ENCODE measurements around the gene LZTFL1. TPM values are rescaled to one million over a fixed set of nuclear protein-coding genes. Genes with fewer than 3 reads are reported as not detected.

Gene LZTFL1
- polyA plus RNA-seq, 6 donors from 2014 or later: 3.9 to 15.7 (median 13.9) TPM

- Mint-ChIP-seq H3K27ac (no peak overlapping the region), H3K36me3 (peaks cover 25 to 27% of the 10 kb centered on the region in 2 donors), H3K4me3 (peak overlapping the region in 1 of 8 donors; percentile 22), H3K27me3 (no peaks in the 10 kb centered on the region), H3K9me3 (peaks cover 0 to 16% (median 6%) of the 10 kb centered on the region in 7 donors), H3K4me1 (peaks cover 9 to 20% (median 16%) of the 10 kb centered on the region in 3 donors)
- no peak for ATAC-seq (ENCODE audit: low read depth in 2 of 2)
- no peak for DNase-seq
Measured at GRCh38 chr3:45817831-45818522, 23.9 kb downstream of the LZTFL1 start.

- ATAC-seq (ENCODE audit: low read depth in 2 of 2): no peak
- peaks cover 19 to 24% of the 10 kb centered on the region in 2 donors for H3K36me3 Mint-ChIP-seq
- H3K27me3 Mint-ChIP-seq: no peaks in the 10 kb centered on the region
- peak overlapping the region in 1 of 8 donors; percentile 45 for H3K4me3 Mint-ChIP-seq
- peaks cover 9 to 20% (median 16%) of the 10 kb centered on the region in 3 donors for H3K4me1 Mint-ChIP-seq
- peaks cover 0 to 16% (median 6%) of the 10 kb centered on the region in 7 donors for H3K9me3 Mint-ChIP-seq
- H3K27ac Mint-ChIP-seq: peak overlapping the region in 2 of 6 donors; percentile 26 to 74
- no peak for DNase-seq
Measured at GRCh38 chr3:45816544-45816943, 25.4 kb downstream of the LZTFL1 start.

DNA sequence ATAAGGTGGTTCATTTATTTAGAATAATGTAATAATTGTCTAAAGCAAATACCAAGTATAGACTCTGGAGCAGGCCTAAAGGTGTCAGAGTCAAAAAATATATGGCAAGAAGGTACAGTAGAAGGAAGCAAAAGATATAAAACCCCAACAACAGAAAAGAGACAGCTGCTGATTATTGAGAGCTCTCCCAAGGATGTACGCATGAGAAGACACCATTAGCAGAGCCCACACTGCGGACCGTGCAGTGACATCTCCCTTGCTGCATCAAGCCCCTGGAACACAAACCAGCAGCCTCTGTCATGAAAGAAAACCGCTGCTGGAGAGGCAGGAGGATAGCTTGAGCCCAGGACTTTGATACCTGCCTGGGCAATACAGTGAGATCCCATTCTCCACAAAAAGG is 27.6 kb downstream of the LZTFL1 start:
- ATAC-seq (ENCODE audit: low read depth in 2 of 2): peak in 1 of 2 donors; percentile 52
- Mint-ChIP-seq H3K27ac (peak overlapping the region in 3 of 6 donors; percentile 7 to 26 (median 19)), H3K4me3 (no peak overlapping the region), H3K36me3 (peaks cover 8 to 13% of the 10 kb centered on the region in 2 donors), H3K4me1 (peaks cover 9 to 20% (median 16%) of the 10 kb centered on the region in 3 donors), H3K9me3 (peaks cover 0 to 16% (median 6%) of the 10 kb centered on the region in 7 donors), H3K27me3 (no peaks in the 10 kb centered on the region)
- no peak for DNase-seq

- no peak overlapping the region for H3K27ac Mint-ChIP-seq
- no peaks in the 10 kb centered on the region for H3K4me1 Mint-ChIP-seq
- H3K9me3 Mint-ChIP-seq: peaks cover 0 to 3% (median 0%) of the 10 kb centered on the region in 7 donors
- no peaks in the 10 kb centered on the region for H3K27me3 Mint-ChIP-seq
- no peak for ATAC-seq (ENCODE audit: low read depth in 2 of 2)
- peaks cover 0 to 12% of the 10 kb centered on the region in 2 donors for H3K36me3 Mint-ChIP-seq
- H3K4me3 Mint-ChIP-seq: no peak overlapping the region
- no peak for DNase-seq
Measured at GRCh38 chr3:45807681-45808540, 34.0 kb downstream of the LZTFL1 start.

GRCh38 chr3:45807133-45807532 is 34.8 kb downstream of the LZTFL1 start:
- H3K27ac Mint-ChIP-seq: peak overlapping the region in 1 of 6 donors; percentile 56
- no peaks in the 10 kb centered on the region for H3K4me1 Mint-ChIP-seq

GRCh38 chr3:45806072-45806471 is 35.8 kb downstream of the LZTFL1 start:
- Mint-ChIP-seq H3K4me3 (no peak overlapping the region), H3K4me1 (no peaks in the 10 kb centered on the region)

More at GRCh38 chr3:45807133-45807532, 34.8 kb downstream of the LZTFL1 start:
- ATAC-seq (ENCODE audit: low read depth in 2 of 2) (no peak), DNase-seq (no peak)
- no peak overlapping the region for H3K4me3 Mint-ChIP-seq
- H3K36me3 Mint-ChIP-seq: peaks cover 0 to 12% of the 10 kb centered on the region in 2 donors
- no peaks in the 10 kb centered on the region for H3K27me3 Mint-ChIP-seq
- peaks cover 0 to 3% (median 0%) of the 10 kb centered on the region in 7 donors for H3K9me3 Mint-ChIP-seq

GRCh38 chr3:45803252-45803935 is 38.5 kb downstream of the LZTFL1 start:
- no peak overlapping the region for H3K27ac Mint-ChIP-seq
- no peaks in the 10 kb centered on the region for H3K4me1 Mint-ChIP-seq
- H3K9me3 Mint-ChIP-seq: peaks cover 0 to 3% (median 0%) of the 10 kb centered on the region in 7 donors
- H3K36me3 Mint-ChIP-seq: peaks cover 0 to 6% of the 10 kb centered on the region in 2 donors
- DNase-seq (no peak), ATAC-seq (ENCODE audit: low read depth in 2 of 2) (no peak)
- H3K27me3 Mint-ChIP-seq: peaks cover 10 to 22% (median 13%) of the 10 kb centered on the region in 3 donors
- no peak overlapping the region for H3K4me3 Mint-ChIP-seq

More at GRCh38 chr3:45806072-45806471, 35.8 kb downstream of the LZTFL1 start:
- H3K36me3 Mint-ChIP-seq: peaks cover 0 to 6% of the 10 kb centered on the region in 2 donors
- DNase-seq (no peak), ATAC-seq (ENCODE audit: low read depth in 2 of 2) (no peak)
- no peaks in the 10 kb centered on the region for H3K27me3 Mint-ChIP-seq
- peak overlapping the region in 2 of 6 donors; percentile 1 to 18 for H3K27ac Mint-ChIP-seq
- peaks cover 0 to 3% (median 0%) of the 10 kb centered on the region in 7 donors for H3K9me3 Mint-ChIP-seq

- ATAC-seq (ENCODE audit: low read depth in 2 of 2): no peak
- Mint-ChIP-seq H3K9me3 (peaks cover 0 to 3% (median 0%) of the 10 kb centered on the region in 7 donors), H3K27me3 (peaks cover 13 to 35% (median 25%) of the 10 kb centered on the region in 3 donors), H3K4me3 (no peak overlapping the region), H3K27ac (no peak overlapping the region), H3K36me3 (peaks cover 0 to 6% of the 10 kb centered on the region in 2 donors), H3K4me1 (peaks cover 0 to 2% (median 0%) of the 10 kb centered on the region in 3 donors)
- DNase-seq: no peak
Measured at GRCh38 chr3:45802146-45802545, 39.8 kb downstream of the LZTFL1 start.

GRCh38 chr3:45800611-45801010 is 41.3 kb downstream of the LZTFL1 start:
- ATAC-seq (ENCODE audit: low read depth in 2 of 2) (no peak), DNase-seq (no peak)
- Mint-ChIP-seq H3K36me3 (no peaks in the 10 kb centered on the region), H3K4me3 (no peak overlapping the region), H3K27ac (no peak overlapping the region), H3K9me3 (peaks cover 0 to 3% (median 0%) of the 10 kb centered on the region in 7 donors), H3K4me1 (peaks cover 9 to 15% (median 11%) of the 10 kb centered on the region in 3 donors), H3K27me3 (peaks cover 22 to 46% (median 35%) of the 10 kb centered on the region in 3 donors)

GRCh38 chr3:45799586-45799985 is 42.3 kb downstream of the LZTFL1 start:
- no peak for DNase-seq
- Mint-ChIP-seq H3K27ac (no peak overlapping the region), H3K4me1 (peaks cover 13 to 20% (median 15%) of the 10 kb centered on the region in 3 donors), H3K9me3 (no peaks in the 10 kb centered on the region), H3K36me3 (no peaks in the 10 kb centered on the region), H3K27me3 (peaks cover 27 to 53% (median 41%) of the 10 kb centered on the region in 3 donors), H3K4me3 (no peak overlapping the region)
- no peak for ATAC-seq (ENCODE audit: low read depth in 2 of 2)

DNA sequence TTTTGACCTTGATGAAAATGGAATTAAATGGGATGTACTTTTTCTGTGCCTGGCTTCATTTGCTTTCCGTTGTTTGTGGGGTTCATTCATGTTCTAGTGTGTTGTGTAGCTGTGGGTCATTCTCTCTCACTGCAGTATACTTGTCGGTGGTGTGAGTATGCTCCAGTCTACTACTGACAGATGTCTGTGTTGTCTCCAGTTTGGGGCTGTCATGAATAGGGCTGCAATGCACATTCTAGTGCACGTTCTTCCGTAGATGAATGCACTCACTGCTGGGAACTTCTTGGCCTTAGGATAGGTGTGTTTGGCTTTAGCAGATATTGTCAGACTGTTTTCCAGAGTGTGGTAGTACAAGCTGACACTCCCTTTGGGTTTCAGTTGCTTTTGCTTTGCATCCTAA is 43.9 kb downstream of the LZTFL1 start:
- Mint-ChIP-seq H3K9me3 (no peaks in the 10 kb centered on the region), H3K36me3 (no peaks in the 10 kb centered on the region), H3K27ac (no peak overlapping the region), H3K4me3 (peak overlapping the region in 2 of 8 donors; percentile 22 to 30), H3K4me1 (peaks cover 13 to 20% (median 19%) of the 10 kb centered on the region in 3 donors), H3K27me3 (peaks cover 27 to 53% (median 41%) of the 10 kb centered on the region in 3 donors)
- DNase-seq (no peak), ATAC-seq (ENCODE audit: low read depth in 2 of 2) (no peak)

DNA sequence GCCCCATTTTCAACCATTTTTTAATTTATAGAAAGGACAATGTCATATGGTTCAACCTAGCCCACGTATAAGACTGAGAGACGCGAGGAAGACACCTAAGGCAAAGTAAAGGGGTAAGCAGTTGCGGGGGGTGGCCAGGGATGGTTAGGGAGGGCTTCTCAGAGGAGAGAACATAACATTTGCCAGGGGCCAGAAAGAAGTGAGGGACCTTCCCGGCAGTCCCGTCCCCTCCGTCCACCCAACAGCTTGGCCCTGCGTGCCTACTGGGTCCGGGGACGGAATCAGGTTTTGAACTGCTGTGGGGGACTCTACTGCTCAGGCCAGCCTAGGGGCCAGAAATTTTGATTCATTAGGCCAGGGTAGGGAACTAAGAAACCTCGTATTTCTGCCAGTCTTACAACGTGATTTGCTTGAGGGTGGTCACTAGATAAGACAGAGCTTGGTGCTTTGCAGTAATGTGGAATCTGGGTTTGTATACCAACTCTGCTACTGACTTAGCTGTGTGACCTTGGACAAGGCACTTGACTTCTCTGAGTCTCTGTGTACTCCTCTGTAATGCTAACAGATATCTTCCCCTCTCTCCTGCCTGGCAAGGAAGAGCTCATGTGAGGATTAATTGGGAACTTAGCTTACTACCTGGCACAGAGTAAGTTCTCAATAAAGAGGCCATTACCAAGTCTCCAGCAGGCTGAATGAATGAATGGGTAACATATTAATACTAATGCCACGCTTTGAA is 44.8 kb downstream of the LZTFL1 start:
- Mint-ChIP-seq H3K36me3 (no peaks in the 10 kb centered on the region), H3K4me3 (peak overlapping the region; percentile 50 to 90 (median 80)), H3K27ac (no peak overlapping the region), H3K27me3 (peaks cover 27 to 53% (median 41%) of the 10 kb centered on the region in 3 donors), H3K9me3 (no peaks in the 10 kb centered on the region), H3K4me1 (peaks cover 13 to 24% (median 22%) of the 10 kb centered on the region in 3 donors)
- DNase-seq: no peak
- ATAC-seq (ENCODE audit: low read depth in 2 of 2): no peak
